Panc1 (cell line): ENCODE data around the gene KCP. TPM values are rescaled to one million over a fixed set of nuclear protein-coding genes. Genes with fewer than 3 reads are reported as not detected.

Source experiments
- ATAC-seq: fragments of 200-7000 bp; cut with Tn5 transposase; 2 replicates; pipeline ENCODE4 v1.9.1; 2020; ENCODE audit warnings: mild to moderate bottlenecking, moderate library complexity
- BruUV-seq: library from RNA; stranded (reverse); fragments of 400-500 nt; replicated peaks from 2 replicates; lab custom pipeline; 2021; lab: Mats Ljungman, UMichigan
- CTCF ChIA-PET: fragments of 300-600 bp; sonication (Branson Sonifier 250); formaldehyde crosslinking; loops from one replicate; lab custom pipeline; 2022; ENCODE audit warnings: antibody characterized with exemption; lab: Charles Lee
- POLR2A ChIA-PET: fragments of 300-600 bp; sonication (Branson Sonifier 250); formaldehyde crosslinking; loops from one replicate; lab custom pipeline; 2022; ENCODE audit warnings: antibody characterized with exemption; lab: Charles Lee
- DNase-seq: peaks from one replicate; pipeline ENCODE4 v3.0.0-alpha.2; 2010; ENCODE audit warnings: low read depth, low spot score
- H3K27ac ChIP-seq: 2 replicates; pipeline ENCODE4 v1.5.1; 2011; ENCODE audit warnings: mild to moderate bottlenecking, low read length, inconsistent platforms
- H3K27me3 ChIP-seq: fragments of 200-500 bp; sonication (Bioruptor generic); 2 replicates; pipeline ENCODE4 v1.6.0; 2014; ENCODE audit warnings: low read length, inconsistent platforms; ENCODE audit not compliant: control insufficient read depth, insufficient read depth
- H3K36me3 ChIP-seq: fragments of 200-500 bp; sonication (Bioruptor generic); 2 replicates; pipeline ENCODE4 v1.5.1; 2014; ENCODE audit warnings: inconsistent platforms, mild to moderate bottlenecking, low read length, moderate library complexity; ENCODE audit not compliant: control insufficient read depth, insufficient read depth
- H3K4me1 ChIP-seq: 2 replicates; pipeline ENCODE4 v1.5.1; 2011; ENCODE audit warnings: inconsistent platforms, mild to moderate bottlenecking, low read length, moderate library complexity; ENCODE audit not compliant: control insufficient read depth, insufficient read depth
- H3K4me3 ChIP-seq, 2 experiments: 2 replicates each; pipeline ENCODE4 v1.5.1; 2011 to 2012; ENCODE audit warnings: low read depth in 2 of 2, low read length in 2 of 2, mild to moderate bottlenecking in 2 of 2, inconsistent platforms in 1 of 2, moderate library complexity in 1 of 2
- H3K9me3 ChIP-seq: fragments of 200-500 bp; sonication (Bioruptor generic); 2 replicates; pipeline ENCODE4 v1.5.1; 2014; ENCODE audit warnings: low read depth, mild to moderate bottlenecking, inconsistent platforms, low read length, moderate library complexity; ENCODE audit not compliant: control insufficient read depth, insufficient read depth
- CTCF ChIP-seq: fragments of 450-650 bp; IDR thresholded peaks from 2 replicates; pipeline ENCODE4 v1.5.1; 2017; ENCODE audit warnings: mild to moderate bottlenecking
- POLR2AphosphoS5 ChIP-seq: IDR thresholded peaks from 2 replicates; pipeline ENCODE4 v1.6.1; 2012; ENCODE audit warnings: mild to moderate bottlenecking, low read depth, low read length, moderate library complexity
- SIN3A ChIP-seq: IDR thresholded peaks from 2 replicates; pipeline ENCODE4 v1.6.1; 2012; ENCODE audit warnings: low read depth, mild to moderate bottlenecking, low read length, moderate library complexity, borderline replicate concordance; ENCODE audit not compliant: insufficient read depth
- TCF7L2 ChIP-seq: IDR thresholded peaks from 2 replicates; pipeline ENCODE4 v1.6.1; 2011; ENCODE audit warnings: mild to moderate bottlenecking, low read depth, low read length, inconsistent platforms
- in situ Hi-C: cut with HindIII; loops from 2 replicates; pipeline ENCODE4 v1.10.0; 2016; ENCODE audit warnings: low sequenced_read_pairs, low pct_unique_long_range_greater_than_20kb
- intact Hi-C: fragments of 100-400 bp; cut with micrococcal nuclease; formaldehyde crosslinking; loops from one replicate; pipeline ENCODE4 v1.10.0; 2022; ENCODE audit not compliant: unreplicated experiment
- total RNA-seq: library from RNA; stranded (reverse); gene quantifications from one replicate; pipeline ENCODE4 v1.2.1, GENCODE V29; 2021; ENCODE audit not compliant: unreplicated experiment
- TF ChIP-seq, protein P1 (sequence below), 2 experiments: IDR thresholded peaks; 2 replicates each; pipeline ENCODE4 v1.6.1; 2011 to 2012; ENCODE audit warnings: low read depth in 2 of 2, control low read depth in 1 of 2, low read length in 1 of 2, mild to moderate bottlenecking in 1 of 2, moderate library complexity in 1 of 2; ENCODE audit not compliant: insufficient read depth in 1 of 2

Gene KCP
- total RNA-seq, 1 experiment from 2014 or later, result 0.13 TPM

GRCh38 chr7:128941323-128941890, 30.9 kb upstream of the KCP start:
- TF ChIP-seq SIN3A (no peak), TCF7L2 (no peak), CTCF (no peak), POLR2AphosphoS5 (no peak)
- TF ChIP-seq, protein P1, sequence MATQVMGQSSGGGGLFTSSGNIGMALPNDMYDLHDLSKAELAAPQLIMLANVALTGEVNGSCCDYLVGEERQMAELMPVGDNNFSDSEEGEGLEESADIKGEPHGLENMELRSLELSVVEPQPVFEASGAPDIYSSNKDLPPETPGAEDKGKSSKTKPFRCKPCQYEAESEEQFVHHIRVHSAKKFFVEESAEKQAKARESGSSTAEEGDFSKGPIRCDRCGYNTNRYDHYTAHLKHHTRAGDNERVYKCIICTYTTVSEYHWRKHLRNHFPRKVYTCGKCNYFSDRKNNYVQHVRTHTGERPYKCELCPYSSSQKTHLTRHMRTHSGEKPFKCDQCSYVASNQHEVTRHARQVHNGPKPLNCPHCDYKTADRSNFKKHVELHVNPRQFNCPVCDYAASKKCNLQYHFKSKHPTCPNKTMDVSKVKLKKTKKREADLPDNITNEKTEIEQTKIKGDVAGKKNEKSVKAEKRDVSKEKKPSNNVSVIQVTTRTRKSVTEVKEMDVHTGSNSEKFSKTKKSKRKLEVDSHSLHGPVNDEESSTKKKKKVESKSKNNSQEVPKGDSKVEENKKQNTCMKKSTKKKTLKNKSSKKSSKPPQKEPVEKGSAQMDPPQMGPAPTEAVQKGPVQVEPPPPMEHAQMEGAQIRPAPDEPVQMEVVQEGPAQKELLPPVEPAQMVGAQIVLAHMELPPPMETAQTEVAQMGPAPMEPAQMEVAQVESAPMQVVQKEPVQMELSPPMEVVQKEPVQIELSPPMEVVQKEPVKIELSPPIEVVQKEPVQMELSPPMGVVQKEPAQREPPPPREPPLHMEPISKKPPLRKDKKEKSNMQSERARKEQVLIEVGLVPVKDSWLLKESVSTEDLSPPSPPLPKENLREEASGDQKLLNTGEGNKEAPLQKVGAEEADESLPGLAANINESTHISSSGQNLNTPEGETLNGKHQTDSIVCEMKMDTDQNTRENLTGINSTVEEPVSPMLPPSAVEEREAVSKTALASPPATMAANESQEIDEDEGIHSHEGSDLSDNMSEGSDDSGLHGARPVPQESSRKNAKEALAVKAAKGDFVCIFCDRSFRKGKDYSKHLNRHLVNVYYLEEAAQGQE (IDR thresholded peaks at IDR 0.05; ENCODE audit: insufficient read depth in 1 of 2, low read depth in 2 of 2, low read length in 1 of 2), result no peak
- Histone ChIP-seq H3K27me3 (no peaks in the 10 kb centered on the region), H3K4me1 (no peaks in the 10 kb centered on the region), H3K36me3 (no peaks in the 10 kb centered on the region), H3K9me3 (no peaks in the 10 kb centered on the region), H3K4me3 (no peak overlapping the region), H3K27ac (no peak overlapping the region)
- CTCF ChIA-PET, result no interaction called here
- no peak for ATAC-seq
- in situ Hi-C loops (no loop called here), intact Hi-C loops (no loop called here)
- BruUV-seq, result no TSS peak
- POLR2A ChIA-PET, result no interaction called here
- no peak for DNase-seq

DNA sequence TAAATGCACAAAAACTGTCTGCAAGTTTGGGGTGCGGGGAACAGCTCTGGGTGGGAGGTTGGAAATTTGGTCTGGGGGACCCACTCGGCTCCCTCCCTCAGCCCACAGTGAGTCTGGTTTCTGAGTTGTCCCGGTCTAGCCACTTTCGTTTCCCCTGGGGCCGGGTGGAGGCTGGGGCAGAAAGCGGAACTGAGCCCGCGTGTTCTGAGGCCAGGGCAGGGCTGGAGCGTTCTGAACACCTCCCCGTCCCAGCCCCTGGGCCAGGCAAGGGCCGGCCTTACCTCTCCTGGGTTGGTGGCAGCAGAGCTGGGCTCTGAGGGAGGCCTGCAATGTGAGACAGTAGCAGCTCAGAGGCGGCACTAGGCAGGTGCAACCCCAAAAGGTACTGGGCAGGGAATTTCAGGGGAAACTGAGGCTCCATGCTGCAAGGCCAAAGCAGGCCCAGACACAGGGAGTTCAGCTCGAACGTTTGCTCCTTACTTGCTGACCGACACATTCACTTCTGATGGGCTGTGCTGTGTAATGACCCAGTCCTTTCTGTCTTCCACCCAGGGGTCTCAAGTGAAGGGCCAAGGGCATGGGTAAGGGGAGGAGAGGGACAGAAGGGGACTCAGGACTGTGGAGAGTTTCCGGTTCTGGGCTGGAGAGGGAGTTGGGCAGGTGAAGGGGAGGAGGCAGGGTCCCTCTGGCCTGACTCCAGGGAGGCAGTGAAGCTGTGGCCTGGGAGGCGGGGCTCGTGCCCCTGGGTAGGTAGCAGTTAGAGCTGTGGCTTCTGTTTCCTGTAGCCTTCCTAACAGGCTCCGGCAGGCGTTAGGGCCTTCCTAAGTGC, 30.2 kb upstream of the KCP start:
- no peak for TF ChIP-seq SIN3A
- no peak for TF ChIP-seq POLR2AphosphoS5
- no peak for TF ChIP-seq CTCF
- TF ChIP-seq, protein P1 (IDR thresholded peaks at IDR 0.05; ENCODE audit: insufficient read depth in 1 of 2, low read depth in 2 of 2, low read length in 1 of 2), result no peak
- no peak for TF ChIP-seq TCF7L2

More for the DNA sequence above, 30.2 kb upstream of the KCP start:
- in situ Hi-C loops, result no loop called here
- H3K9me3 ChIP-seq, result no peaks in the 10 kb centered on the region
- no peak overlapping the region for H3K4me3 ChIP-seq
- no peak overlapping the region for H3K27ac ChIP-seq
- H3K4me1 ChIP-seq, result no peaks in the 10 kb centered on the region
- H3K36me3 ChIP-seq, result no peaks in the 10 kb centered on the region
- intact Hi-C loops, result no loop called here
- H3K27me3 ChIP-seq, result no peaks in the 10 kb centered on the region
- POLR2A ChIA-PET, result interaction anchor here (0.6 kb wide), 1 partner anchor 152 kb away, joined by 6 read pairs; no protein-coding TSS in a partner anchor
- no TSS peak for BruUV-seq
- DNase-seq (no peak), ATAC-seq (no peak)
- CTCF ChIA-PET, result no interaction called here
